ENCODE measurements around the gene HMGA1. TPM values are rescaled to one million over a fixed set of nuclear protein-coding genes. Genes with fewer than 3 reads are reported as not detected.

Gene HMGA1
- total and polyA plus RNA-seq, 7 donors: 6.9 to 311 (median 12.1) TPM

- TF ChIP-seq POLR2A (IDR thresholded peaks at IDR 0.05): no peak
- no peak for TF ChIP-seq POLR2AphosphoS5 (IDR thresholded peaks at IDR 0.05)
- no peak for TF ChIP-seq EP300 (IDR thresholded peaks at IDR 0.05)
- TF ChIP-seq CTCF (IDR thresholded peaks at IDR 0.05): no peak
- H3K4me3 ChIP-seq: no peak overlapping the region
- WGBS, 2 donors: 96 to 98% methylated on average over 5 of the region's 5 CpGs
Observed at GRCh38 chr6:34276191-34276590, 39.5 kb downstream of the HMGA1 start.

GRCh38 chr6:34276881-34277762 is 40.4 kb downstream of the HMGA1 start:
- intact Hi-C loops (cut with DNase I): no loop called here
- H3K4me1 ChIP-seq: no peaks in the 10 kb centered on the region
- no peak for DNase-seq
- no peak overlapping the region for H3K4me3 ChIP-seq
- 85 to 89% methylated on average over 10 of the region's 10 CpGs for WGBS, 2 donors
- no peaks in the 10 kb centered on the region for H3K27me3 ChIP-seq
- no peak overlapping the region for H3K27ac ChIP-seq
- no peaks in the 10 kb centered on the region for H3K36me3 ChIP-seq
- TF ChIP-seq POLR2AphosphoS5 (IDR thresholded peaks at IDR 0.05) (no peak), EP300 (IDR thresholded peaks at IDR 0.05) (no peak), POLR2A (IDR thresholded peaks at IDR 0.05) (no peak), CTCF (IDR thresholded peaks at IDR 0.05) (no peak)
- no peaks in the 10 kb centered on the region for H3K9me3 ChIP-seq

More at GRCh38 chr6:34276191-34276590, 39.5 kb downstream of the HMGA1 start:
- H3K9me3 ChIP-seq: no peaks in the 10 kb centered on the region
- H3K36me3 ChIP-seq: no peaks in the 10 kb centered on the region
- no peaks in the 10 kb centered on the region for H3K27me3 ChIP-seq
- DNase-seq: no peak
- no peaks in the 10 kb centered on the region for H3K4me1 ChIP-seq
- no peak overlapping the region for H3K27ac ChIP-seq
- intact Hi-C loops (cut with DNase I): no loop called here

- Histone ChIP-seq H3K27ac (no peak overlapping the region), H3K9me3 (no peaks in the 10 kb centered on the region), H3K4me3 (no peak overlapping the region), H3K27me3 (no peaks in the 10 kb centered on the region), H3K4me1 (no peaks in the 10 kb centered on the region), H3K36me3 (no peaks in the 10 kb centered on the region)
- intact Hi-C loops (cut with DNase I): no loop called here
- DNase-seq: no peak
- TF ChIP-seq POLR2A (IDR thresholded peaks at IDR 0.05): no peak
- no peak for TF ChIP-seq POLR2AphosphoS5 (IDR thresholded peaks at IDR 0.05)
- TF ChIP-seq CTCF (IDR thresholded peaks at IDR 0.05): no peak
- TF ChIP-seq EP300 (IDR thresholded peaks at IDR 0.05): no peak
- WGBS, 2 donors: 94 to 97% methylated on average over 4 of the region's 4 CpGs
Observed at GRCh38 chr6:34277763-34278112, 41.1 kb downstream of the HMGA1 start.

GRCh38 chr6:34278833-34279232 is 42.2 kb downstream of the HMGA1 start:
- no peak overlapping the region for H3K27ac ChIP-seq
- H3K4me3 ChIP-seq: no peak overlapping the region
- no peak for DNase-seq
- H3K4me1 ChIP-seq: no peaks in the 10 kb centered on the region
- intact Hi-C loops (cut with DNase I): no loop called here
- no peaks in the 10 kb centered on the region for H3K36me3 ChIP-seq
- WGBS, 2 donors: 76 to 92% methylated on average over 5 of the region's 5 CpGs
- no peaks in the 10 kb centered on the region for H3K27me3 ChIP-seq
- no peak for TF ChIP-seq EP300 (IDR thresholded peaks at IDR 0.05)
- no peak for TF ChIP-seq POLR2A (IDR thresholded peaks at IDR 0.05)
- no peak for TF ChIP-seq CTCF (IDR thresholded peaks at IDR 0.05)
- TF ChIP-seq POLR2AphosphoS5 (IDR thresholded peaks at IDR 0.05): no peak
- no peaks in the 10 kb centered on the region for H3K9me3 ChIP-seq

Measured in sigmoid colon (tissue), 7 donors.